ENCODE measurements around the gene CFP. TPM values are rescaled to one million over a fixed set of nuclear protein-coding genes. Genes with fewer than 3 reads are reported as not detected.

CFP gene
- total RNA-seq, 4 donors from 2014 or later = 1.1 to 4.5 (median 2.4) TPM

DNA sequence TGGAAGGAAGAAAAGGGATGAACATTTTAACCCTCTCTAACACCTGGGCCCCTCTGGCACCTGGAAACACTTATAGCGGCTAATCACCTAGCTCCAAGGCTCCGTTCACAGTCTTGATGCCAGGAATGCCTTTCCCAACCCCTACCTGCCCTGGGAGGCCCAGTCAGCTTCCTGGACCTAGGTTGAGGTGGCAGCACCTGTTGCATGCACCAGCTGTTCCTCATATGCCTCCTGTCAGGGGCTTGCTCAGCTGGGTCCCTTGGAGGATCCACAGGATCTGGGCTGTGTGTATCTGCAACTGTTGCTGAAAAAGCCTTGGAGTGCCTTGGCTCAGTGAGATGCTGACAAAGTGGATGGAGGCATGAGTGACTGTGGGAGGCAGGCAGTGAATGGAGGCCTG is 4.4 kb downstream of the CFP start:
- H3K36me3 ChIP-seq = no peaks in the 10 kb centered on the region
- H3K27ac ChIP-seq = no peak overlapping the region
- peak in 1 of 2 donors; percentile 25 for DNase-seq (ENCODE audit: low spot score in 2 of 2)
- no peaks in the 10 kb centered on the region for H3K9me3 ChIP-seq
- no peak overlapping the region for H3K4me3 ChIP-seq
- peaks cover 4% of the 10 kb centered on the region for H3K27me3 ChIP-seq
- H3K4me1 ChIP-seq = peaks cover 5% of the 10 kb centered on the region
- TF ChIP-seq POLR2AphosphoS5 (IDR thresholded peaks at IDR 0.05) (no peak), POLR2A (IDR thresholded peaks at IDR 0.05) (no peak), CTCF (IDR thresholded peaks at IDR 0.05) (no peak), EP300 (IDR thresholded peaks at IDR 0.05) (no peak)
- 82% methylated on average over 2 of the region's 2 CpGs for WGBS

- H3K4me3 ChIP-seq = peak overlapping the region; percentile 14
- DNase-seq (ENCODE audit: low spot score in 2 of 2) = peak in 1 of 2 donors; percentile 59
- TF ChIP-seq EP300 (IDR thresholded peaks at IDR 0.05) (no peak), POLR2AphosphoS5 (IDR thresholded peaks at IDR 0.05) (no peak), CTCF (IDR thresholded peaks at IDR 0.05) (no peak), POLR2A (IDR thresholded peaks at IDR 0.05) (no peak)
Observed at GRCh38 chrX:47623540-47624027, 6.1 kb downstream of the CFP start.

DNA sequence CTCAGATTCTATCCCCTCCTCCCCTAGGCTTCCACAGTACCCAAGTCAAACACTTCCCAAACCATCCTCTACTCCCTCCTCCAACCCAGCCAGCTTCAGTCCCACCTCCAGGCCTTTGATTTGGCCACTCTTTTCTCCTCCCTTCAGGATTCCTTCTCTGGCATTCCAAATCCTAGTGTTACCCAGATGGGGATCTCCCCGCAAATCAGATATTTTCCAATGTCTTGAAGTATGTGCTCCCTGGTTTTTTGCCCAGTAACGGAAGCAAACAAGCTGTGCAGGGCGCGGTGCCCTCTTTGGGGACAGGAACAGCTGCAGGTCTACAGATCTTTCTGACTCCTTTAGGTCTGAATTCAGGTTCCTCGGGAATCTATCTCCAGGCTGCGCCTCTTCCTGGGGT is 7.9 kb downstream of the CFP start:
- TF ChIP-seq POLR2AphosphoS5 (IDR thresholded peaks at IDR 0.05) = no peak
- TF ChIP-seq CTCF (IDR thresholded peaks at IDR 0.05) = no peak
- no peak for TF ChIP-seq POLR2A (IDR thresholded peaks at IDR 0.05)
- no peak for TF ChIP-seq EP300 (IDR thresholded peaks at IDR 0.05)
- 68% methylated on average over 6 of the region's 6 CpGs for WGBS
- Histone ChIP-seq H3K27ac (no peak overlapping the region), H3K9me3 (no peaks in the 10 kb centered on the region), H3K36me3 (no peaks in the 10 kb centered on the region), H3K4me3 (no peak overlapping the region), H3K4me1 (peaks cover 10% of the 10 kb centered on the region), H3K27me3 (peaks cover 4% of the 10 kb centered on the region)
- DNase-seq (ENCODE audit: low spot score in 2 of 2) = peak in 1 of 2 donors; percentile 9

More at GRCh38 chrX:47623540-47624027, 6.1 kb downstream of the CFP start:
- Histone ChIP-seq H3K27me3 (peaks cover 4% of the 10 kb centered on the region), H3K36me3 (no peaks in the 10 kb centered on the region), H3K4me1 (peaks cover 10% of the 10 kb centered on the region), H3K9me3 (no peaks in the 10 kb centered on the region), H3K27ac (no peak overlapping the region)
- WGBS = 35% methylated on average over 2 of the region's 35 CpGs

DNA sequence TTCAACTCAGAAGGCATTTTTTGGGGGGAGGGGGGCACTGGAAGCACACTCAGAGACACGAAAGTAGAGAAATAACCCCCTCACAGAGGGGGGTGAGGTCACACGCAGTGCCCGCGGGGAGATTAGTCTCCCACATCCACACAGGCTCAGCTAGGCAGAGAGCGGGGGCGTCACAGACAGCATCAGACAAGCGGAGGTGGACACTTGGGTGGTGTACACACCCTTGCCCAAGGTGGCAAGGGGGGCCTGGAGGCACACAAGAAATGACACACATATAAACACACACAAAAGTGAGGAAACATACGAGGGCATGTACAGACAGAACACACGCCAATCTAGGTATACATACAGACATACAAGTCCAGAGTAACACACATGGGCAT is 9.4 kb downstream of the CFP start:
- H3K27me3 ChIP-seq = peaks cover 4% of the 10 kb centered on the region
- H3K36me3 ChIP-seq = no peaks in the 10 kb centered on the region
- H3K9me3 ChIP-seq = no peaks in the 10 kb centered on the region
- H3K27ac ChIP-seq = no peak overlapping the region
- DNase-seq (ENCODE audit: low spot score in 2 of 2) = peak in 1 of 2 donors; percentile 16
- TF ChIP-seq CTCF (IDR thresholded peaks at IDR 0.05) = no peak
- no peak for TF ChIP-seq POLR2A (IDR thresholded peaks at IDR 0.05)
- TF ChIP-seq POLR2AphosphoS5 (IDR thresholded peaks at IDR 0.05) = no peak
- TF ChIP-seq EP300 (IDR thresholded peaks at IDR 0.05) = no peak
- peaks cover 10% of the 10 kb centered on the region for H3K4me1 ChIP-seq
- no peak overlapping the region for H3K4me3 ChIP-seq
- WGBS = 55% methylated on average over 9 of the region's 9 CpGs

- 22% methylated on average over 5 of the region's 88 CpGs for WGBS
- no peaks in the 10 kb centered on the region for H3K9me3 ChIP-seq
- no peak within 1 kb of the TSS for H3K27ac ChIP-seq
- peaks cover 4% of the 10 kb centered on the region for H3K27me3 ChIP-seq
- DNase-seq (ENCODE audit: low spot score in 2 of 2) = peak in 1 of 2 donors; percentile 82
- H3K4me3 ChIP-seq = peak within 1 kb of the TSS; percentile 37
- peaks cover 10% of the 10 kb centered on the region for H3K4me1 ChIP-seq
- no peaks in the 10 kb centered on the region for H3K36me3 ChIP-seq
- no peak for TF ChIP-seq EP300 (IDR thresholded peaks at IDR 0.05)
- no peak for TF ChIP-seq POLR2AphosphoS5 (IDR thresholded peaks at IDR 0.05)
- TF ChIP-seq CTCF (IDR thresholded peaks at IDR 0.05) = peak in 1 of 2 donors; percentile 8
Observed at GRCh38 chrX:47619486-47620302, 10.0 kb downstream of the CFP start, which contains the start of gene SYN1. Gene SYN1 (minus strand): TSS chrX:47619857. CDS start chrX:47619728, 129 bp downstream.
